SK-N-MC (cell line): ENCODE results near the gene DISC1.

Experiments used
- EZH2 ChIP-seq: fragments of 200-600 bp; sonication (generic); IDR thresholded peaks from one replicate; pipeline ENCODE4 v1.6.1; 2017; ENCODE audit warnings: antibody characterized with exemption
- FOXP2 ChIP-seq: optimal IDR thresholded peaks from 2 replicates; pipeline ENCODE3; 2011; ENCODE audit warnings: mild to moderate bottlenecking, moderate library complexity; ENCODE audit not compliant: insufficient read depth; ENCODE audit errors: extremely low read length, control extremely low read depth
- POLR2AphosphoS5 ChIP-seq: IDR thresholded peaks from 2 replicates; pipeline ENCODE4 v1.6.1; 2012; ENCODE audit warnings: mild to moderate bottlenecking, low read depth, low read length, borderline replicate concordance

- TF ChIP-seq EZH2 (no peak), POLR2AphosphoS5 (no peak), FOXP2 (no peak)
Observed at GRCh38 chr1:231828182-231828920, 201.8 kb downstream of the DISC1 start.
